Karpas-422 (cell line): ENCODE measurements around the gene MSH3. TPM values are rescaled to one million over a fixed set of nuclear protein-coding genes. Genes with fewer than 3 reads are reported as not detected.
"Not testable (repeated sequence)": the region's sequence is repeated elsewhere in the genome, so short reads cannot be mapped to it uniquely, and the experiment has no call there.

Experiments used
- DNase-seq: peaks from one replicate; pipeline ENCODE4 v3.0.0-alpha.2; 2015
- H2AFZ ChIP-seq: fragments of 200-600 bp; sonication (generic); 2 replicates; pipeline ENCODE4 v1.6.1; 2014; ENCODE audit warnings: antibody characterized with exemption, low read length, mixed read lengths
- H3K27ac ChIP-seq: fragments of 200-600 bp; sonication (generic); 2 replicates; pipeline ENCODE4 v1.5.1; 2014; ENCODE audit warnings: mild to moderate bottlenecking, low read length, moderate library complexity
- H3K27me3 ChIP-seq: fragments of 200-600 bp; sonication (generic); 2 replicates; pipeline ENCODE4 v1.6.1; 2014; ENCODE audit warnings: low read length, mixed read lengths
- H3K36me3 ChIP-seq: fragments of 200-600 bp; sonication (generic); 2 replicates; pipeline ENCODE4 v1.6.1; 2014; ENCODE audit warnings: low read length, mixed read lengths; ENCODE audit not compliant: insufficient read depth
- H3K4me1 ChIP-seq: fragments of 200-600 bp; sonication (generic); 2 replicates; pipeline ENCODE4 v1.6.1; 2014; ENCODE audit warnings: mild to moderate bottlenecking, low read length, mixed read lengths
- H3K4me2 ChIP-seq: fragments of 200-600 bp; sonication (generic); 2 replicates; pipeline ENCODE4 v1.6.1; 2014; ENCODE audit warnings: low read length, low read depth, mild to moderate bottlenecking; ENCODE audit not compliant: poor library complexity, severe bottlenecking
- H3K4me3 ChIP-seq: fragments of 200-600 bp; sonication (generic); 2 replicates; pipeline ENCODE4 v1.5.1; 2014; ENCODE audit warnings: mild to moderate bottlenecking, antibody characterized with exemption, low read length, mixed read lengths
- H3K79me2 ChIP-seq: fragments of 200-600 bp; sonication (generic); 2 replicates; pipeline ENCODE4 v1.6.1; 2014; ENCODE audit warnings: mild to moderate bottlenecking, low read length, mixed read lengths
- H3K9ac ChIP-seq: fragments of 200-600 bp; sonication (generic); 2 replicates; pipeline ENCODE4 v1.6.0; 2014; ENCODE audit warnings: low read length
- H3K9me2 ChIP-seq: fragments of 200-600 bp; sonication (generic), shearing (Covaris generic); replicated peaks from 2 replicates; pipeline ENCODE4 v1.6.0; 2014; ENCODE audit warnings: mild to moderate bottlenecking, low read length, moderate library complexity; ENCODE audit not compliant: insufficient read depth
- H3K9me3 ChIP-seq: fragments of 300-700, 200-600 bp; sonication (generic); 2 replicates; pipeline ENCODE4 v1.6.1; 2014; ENCODE audit warnings: low read length, mixed read lengths
- H4K20me1 ChIP-seq: fragments of 200-600 bp; sonication (generic); 2 replicates; pipeline ENCODE4 v1.6.1; 2014; ENCODE audit warnings: mild to moderate bottlenecking, antibody characterized with exemption, low read length, low read depth; ENCODE audit not compliant: insufficient read depth
- total RNA-seq: library from RNA; depleted of rRNA; stranded (reverse); fragments of >200 nt; shearing (Covaris generic); gene quantifications from 2 replicates; pipeline ENCODE4 v1.2.3, GENCODE V29; 2014; ENCODE audit warnings: low replicate concordance

Gene MSH3
- total RNA-seq, 1 experiment from 2014 or later, result 24.6 TPM

GRCh38 chr5:80825786-80826460, 171.5 kb downstream of the MSH3 start:
- Histone ChIP-seq H4K20me1 (no peaks in the 10 kb centered on the region), H3K27ac (no peak overlapping the region), H3K4me3 (no peak overlapping the region), H3K4me2 (no peak overlapping the region), H2AFZ (no peak overlapping the region), H3K4me1 (peaks cover 4% of the 10 kb centered on the region; the same call in 1 of the 2 replicates), H3K9me3 (peaks cover 11% of the 10 kb centered on the region; the same call in 1 of the 2 replicates), H3K9me2 (no peaks in the 10 kb centered on the region), H3K27me3 (no peaks in the 10 kb centered on the region), H3K9ac (no peak overlapping the region), H3K36me3 (peaks cover 25% of the 10 kb centered on the region; the same call in 1 of the 2 replicates), H3K79me2 (peaks cover 3% of the 10 kb centered on the region)
- no peak for DNase-seq

GRCh38 chr5:80834710-80835109, 180.3 kb downstream of the MSH3 start:
- no peaks in the 10 kb centered on the region for H3K36me3 ChIP-seq
- H3K4me1 ChIP-seq, result peaks cover 13% of the 10 kb centered on the region
- peaks cover 6% of the 10 kb centered on the region; the same call in 1 of the 2 replicates for H3K79me2 ChIP-seq
- H4K20me1 ChIP-seq, result no peaks in the 10 kb centered on the region
- no peak overlapping the region for H3K4me2 ChIP-seq
- H3K9me3 ChIP-seq, result no peaks in the 10 kb centered on the region
- no peak overlapping the region for H2AFZ ChIP-seq
- H3K9me2 ChIP-seq, result no peaks in the 10 kb centered on the region
- no peak overlapping the region for H3K27ac ChIP-seq
- H3K4me3 ChIP-seq, result no peak overlapping the region
- no peak for DNase-seq
- H3K9ac ChIP-seq, result no peak overlapping the region
- no peaks in the 10 kb centered on the region for H3K27me3 ChIP-seq

GRCh38 chr5:80835128-80835527, 180.7 kb downstream of the MSH3 start:
- no peak for DNase-seq
- Histone ChIP-seq H3K9ac (no peak overlapping the region), H2AFZ (no peak overlapping the region), H3K27me3 (no peaks in the 10 kb centered on the region), H3K4me1 (peaks cover 13% of the 10 kb centered on the region), H3K9me3 (no peaks in the 10 kb centered on the region), H3K36me3 (no peaks in the 10 kb centered on the region), H4K20me1 (no peaks in the 10 kb centered on the region), H3K9me2 (no peaks in the 10 kb centered on the region), H3K4me2 (no peak overlapping the region), H3K27ac (no peak overlapping the region), H3K79me2 (peaks cover 5% of the 10 kb centered on the region; the same call in 1 of the 2 replicates), H3K4me3 (no peak overlapping the region)

- no peaks in the 10 kb centered on the region for H3K9me2 ChIP-seq
- H3K79me2 ChIP-seq, result no peaks in the 10 kb centered on the region
- DNase-seq, result no peak
- H3K9me3 ChIP-seq, result no peaks in the 10 kb centered on the region
- H3K9ac ChIP-seq, result no peak overlapping the region
- no peak overlapping the region for H3K4me2 ChIP-seq
- H3K4me1 ChIP-seq, result peaks cover 13% of the 10 kb centered on the region
- no peak overlapping the region for H2AFZ ChIP-seq
- no peaks in the 10 kb centered on the region for H4K20me1 ChIP-seq
- H3K36me3 ChIP-seq, result no peaks in the 10 kb centered on the region
- no peak overlapping the region for H3K27ac ChIP-seq
- no peaks in the 10 kb centered on the region for H3K27me3 ChIP-seq
- H3K4me3 ChIP-seq, result no peak overlapping the region
Observed at GRCh38 chr5:80837679-80838078, 183.2 kb downstream of the MSH3 start.

GRCh38 chr5:80841026-80841797, 186.8 kb downstream of the MSH3 start:
- H3K9me3 ChIP-seq, H3K27ac ChIP-seq: not testable (repeated sequence)

GRCh38 chr5:80846422-80846821, 192.0 kb downstream of the MSH3 start:
- H3K36me3 ChIP-seq, H4K20me1 ChIP-seq, H3K79me2 ChIP-seq, H3K9me2 ChIP-seq, H3K4me1 ChIP-seq, H3K4me3 ChIP-seq, H3K9ac ChIP-seq, H3K9me3 ChIP-seq, H3K4me2 ChIP-seq, DNase-seq, H3K27me3 ChIP-seq, H2AFZ ChIP-seq, H3K27ac ChIP-seq: not testable (repeated sequence)

More at GRCh38 chr5:80841026-80841797, 186.8 kb downstream of the MSH3 start:
- not testable (repeated sequence) for H3K36me3 ChIP-seq, H3K27me3 ChIP-seq, H3K79me2 ChIP-seq, H3K9ac ChIP-seq, H3K4me2 ChIP-seq, H3K9me2 ChIP-seq, DNase-seq, H2AFZ ChIP-seq, H3K4me3 ChIP-seq, H3K4me1 ChIP-seq, H4K20me1 ChIP-seq

- H2AFZ ChIP-seq, H3K27me3 ChIP-seq, H3K9ac ChIP-seq, H3K4me1 ChIP-seq, H3K79me2 ChIP-seq, H3K9me3 ChIP-seq, H3K4me3 ChIP-seq, H3K36me3 ChIP-seq, H3K4me2 ChIP-seq, H3K27ac ChIP-seq, DNase-seq, H4K20me1 ChIP-seq, H3K9me2 ChIP-seq: not testable (repeated sequence)
Observed at GRCh38 chr5:80850168-80850567, 195.7 kb downstream of the MSH3 start.

- no peak overlapping the region for H3K27ac ChIP-seq
- H3K27me3 ChIP-seq, result no peaks in the 10 kb centered on the region
- no peaks in the 10 kb centered on the region for H3K9me2 ChIP-seq
- H4K20me1 ChIP-seq, result no peaks in the 10 kb centered on the region
- H3K9ac ChIP-seq, result no peak overlapping the region
- DNase-seq, result no peak
- no peaks in the 10 kb centered on the region for H3K4me1 ChIP-seq
- H3K4me2 ChIP-seq, result no peak overlapping the region
- no peak overlapping the region for H2AFZ ChIP-seq
- H3K79me2 ChIP-seq, result no peaks in the 10 kb centered on the region
- no peak overlapping the region for H3K4me3 ChIP-seq
- H3K36me3 ChIP-seq, result peaks cover 26% of the 10 kb centered on the region
- peaks cover 10% of the 10 kb centered on the region for H3K9me3 ChIP-seq
Observed at GRCh38 chr5:80852331-80853245, 198.1 kb downstream of the MSH3 start.
